ENCODE measurements around the gene CDH22. TPM values are rescaled to one million over a fixed set of nuclear protein-coding genes. Genes with fewer than 3 reads are reported as not detected.

The CDH22 gene
- total RNA-seq, 1 donor from 2014 or later: 5.2 TPM

DNA sequence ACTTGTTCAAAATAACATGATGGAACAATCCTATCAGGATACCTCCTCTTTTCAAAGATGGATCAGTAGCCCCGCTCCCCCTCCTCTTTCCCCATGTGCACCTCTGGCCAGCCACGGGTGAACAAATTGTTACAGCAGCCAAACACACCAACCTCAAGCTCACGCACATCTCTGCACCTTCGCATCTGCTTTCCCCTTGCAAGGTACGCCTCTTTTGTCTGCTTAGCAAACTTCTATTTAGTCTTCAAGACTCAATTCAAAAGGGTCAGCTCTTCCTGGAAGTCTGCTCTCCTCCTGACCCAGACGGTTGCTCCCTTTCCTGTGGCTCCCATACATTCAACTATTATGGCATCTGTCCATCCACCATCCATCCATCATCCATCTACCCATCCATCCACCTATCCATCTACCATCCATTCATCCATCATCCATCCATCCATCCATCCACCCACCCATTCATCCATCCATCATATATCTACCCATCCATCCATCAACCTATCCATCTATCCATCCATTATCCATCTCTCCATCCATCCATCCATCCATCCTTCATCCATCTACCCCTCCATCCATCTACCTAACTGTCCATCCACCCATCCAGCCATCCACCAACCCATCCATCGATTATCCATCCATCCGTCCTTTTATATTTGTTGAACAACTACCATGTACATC lies 36.3 kb upstream of the CDH22 start:
- no peak for DNase-seq (ENCODE audit: missing footprints)

GRCh38 chr20:46343975-46344357 lies 35.7 kb upstream of the CDH22 start:
- ATAC-seq: no peak
- no peak for DNase-seq (ENCODE audit: missing footprints)
- intact Hi-C loops (cut with DNase I): no loop called here

More for the DNA sequence above, 36.3 kb upstream of the CDH22 start:
- intact Hi-C loops (cut with DNase I): loop anchor here (5.0 kb wide), 1 partner anchor 322 kb away; no protein-coding TSS in a partner anchor
- no peak for ATAC-seq

GRCh38 chr20:46343348-46343974 lies 35.2 kb upstream of the CDH22 start:
- intact Hi-C loops (cut with DNase I): no loop called here
- DNase-seq (ENCODE audit: missing footprints) (no peak), ATAC-seq (no peak)

- intact Hi-C loops (cut with DNase I): no loop called here
- DNase-seq (ENCODE audit: missing footprints) (no peak), ATAC-seq (no peak)
Measured at GRCh38 chr20:46342451-46343347, 34.4 kb upstream of the CDH22 start.

- ATAC-seq (no peak), DNase-seq (ENCODE audit: missing footprints) (no peak)
- intact Hi-C loops (cut with DNase I): no loop called here
Measured at GRCh38 chr20:46342010-46342378, 33.7 kb upstream of the CDH22 start.

- ATAC-seq (no peak), DNase-seq (ENCODE audit: missing footprints) (no peak)
- intact Hi-C loops (cut with DNase I): no loop called here
Measured at GRCh38 chr20:46341074-46342009, 33.0 kb upstream of the CDH22 start.

GRCh38 chr20:46339037-46339436 lies 30.7 kb upstream of the CDH22 start:
- DNase-seq (ENCODE audit: missing footprints) (no peak), ATAC-seq (no peak)
- intact Hi-C loops (cut with DNase I): no loop called here

DNA sequence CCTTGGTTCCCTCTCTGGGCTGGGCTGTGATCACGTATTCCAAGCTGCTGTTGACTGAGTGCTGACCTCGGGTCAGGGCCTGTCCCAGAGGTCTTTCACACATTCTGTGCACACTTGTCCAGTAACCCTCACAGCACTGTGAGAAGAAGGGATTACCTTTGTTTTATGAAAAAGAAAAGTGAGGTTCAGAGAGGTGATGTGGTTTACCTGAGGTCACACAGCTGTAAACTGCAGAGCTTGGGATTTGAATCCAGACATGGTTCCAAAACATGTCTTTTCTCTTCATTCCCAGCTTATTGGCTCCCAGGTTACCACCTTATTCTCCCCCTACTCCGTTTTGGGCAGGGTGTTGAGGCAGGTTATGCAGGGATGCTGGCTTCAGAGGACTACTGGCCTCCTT lies 28.4 kb upstream of the CDH22 start:
- intact Hi-C loops (cut with DNase I): no loop called here
- no peak for DNase-seq (ENCODE audit: missing footprints)
- no peak for ATAC-seq

DNA sequence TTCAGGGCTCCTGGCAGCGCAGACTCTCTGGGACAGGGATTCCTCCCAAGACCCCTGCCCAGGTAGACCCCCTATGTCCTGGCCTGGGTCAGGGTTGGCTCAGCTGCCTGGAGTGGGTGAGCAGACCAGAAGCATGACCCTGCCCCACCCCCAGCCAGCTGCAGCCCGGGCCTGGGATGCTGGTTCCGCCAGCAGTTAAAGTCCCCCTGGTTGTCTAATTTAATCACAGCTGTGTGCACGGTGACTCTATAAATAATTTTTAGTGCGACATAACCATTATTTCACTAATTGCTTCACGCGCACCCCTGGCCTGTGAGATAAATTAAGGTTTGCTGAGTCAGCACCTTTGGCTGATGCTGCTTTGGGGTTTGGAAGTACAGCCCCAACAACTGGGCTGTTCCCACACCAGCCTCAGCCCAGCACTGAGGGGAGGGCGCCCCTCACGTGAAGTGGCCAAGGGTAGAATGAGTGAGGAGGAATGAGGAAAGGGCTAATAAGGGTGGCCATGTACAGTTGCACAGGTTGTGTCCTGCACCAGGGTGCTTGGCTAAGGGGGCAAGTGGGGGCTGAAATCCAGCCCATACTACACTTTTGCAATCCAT lies 26.1 kb upstream of the CDH22 start:
- intact Hi-C loops (cut with DNase I): loop anchor here (5.0 kb wide), 1 partner anchor 202 kb away; no protein-coding TSS in a partner anchor
- DNase-seq (ENCODE audit: missing footprints) (no peak), ATAC-seq (no peak)

GRCh38 chr20:46333161-46333991 lies 25.1 kb upstream of the CDH22 start:
- intact Hi-C loops (cut with DNase I): loop anchor here (5.0 kb wide), 1 partner anchor 201 kb away; no protein-coding TSS in a partner anchor
- DNase-seq (ENCODE audit: missing footprints) (no peak), ATAC-seq (peak; percentile 75)

GRCh38 chr20:46332373-46333160 lies 24.3 kb upstream of the CDH22 start:
- no peak for DNase-seq (ENCODE audit: missing footprints)
- intact Hi-C loops (cut with DNase I): loop anchor here (5.0 kb wide), 1 partner anchor 200 kb away; no protein-coding TSS in a partner anchor
- ATAC-seq: no peak

- intact Hi-C loops (cut with DNase I): loop anchor here (5.0 kb wide), 1 partner anchor 199 kb away; no protein-coding TSS in a partner anchor
- ATAC-seq (no peak), DNase-seq (ENCODE audit: missing footprints) (no peak)
Measured at GRCh38 chr20:46331611-46332361, 23.5 kb upstream of the CDH22 start.

GRCh38 chr20:46330831-46331371 lies 22.6 kb upstream of the CDH22 start:
- intact Hi-C loops (cut with DNase I): loop anchor here (5.0 kb wide), 1 partner anchor 199 kb away; no protein-coding TSS in a partner anchor
- ATAC-seq (no peak), DNase-seq (ENCODE audit: missing footprints) (no peak)

DNA sequence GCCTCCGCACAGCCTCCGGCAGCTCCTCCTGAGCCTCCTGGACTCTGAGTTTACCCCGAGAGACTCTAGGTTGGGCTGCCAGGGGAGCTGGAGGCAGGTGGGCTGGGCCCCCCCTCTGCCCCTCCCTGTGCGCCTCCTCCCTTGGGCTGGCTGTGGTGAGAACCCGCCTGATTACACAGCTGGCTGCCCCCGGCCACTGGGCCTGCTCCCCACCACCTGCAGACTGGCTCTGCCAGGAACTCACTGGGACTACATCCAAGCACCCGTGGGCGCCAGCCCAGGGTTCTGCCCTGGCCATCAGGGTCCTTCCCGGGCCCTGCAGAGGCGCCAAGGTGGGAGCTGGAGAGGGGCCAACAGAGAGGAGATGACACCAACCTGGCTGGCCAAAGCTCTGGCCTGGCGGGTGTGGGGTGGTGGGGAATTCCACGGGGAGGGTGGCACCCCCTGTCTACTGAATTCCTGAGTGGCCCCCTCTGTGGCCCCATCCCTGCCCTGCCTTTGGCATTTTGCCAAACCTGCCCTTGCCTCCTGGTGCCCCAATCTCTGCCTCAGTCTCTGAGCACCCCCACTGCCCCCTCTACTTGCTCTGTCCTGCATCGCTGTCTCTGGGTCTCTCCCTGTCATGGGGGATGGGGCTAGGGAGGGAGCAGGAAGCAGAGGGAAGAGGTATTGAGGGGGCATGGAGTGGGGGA lies 21.9 kb upstream of the CDH22 start:
- intact Hi-C loops (cut with DNase I): loop anchor here (5.0 kb wide), 1 partner anchor 198 kb away; no protein-coding TSS in a partner anchor
- ATAC-seq: no peak

More for the DNA sequence above, 21.9 kb upstream of the CDH22 start:
- no peak for DNase-seq (ENCODE audit: missing footprints)
